Subcutaneous adipose tissue (tissue), 4 donors: ENCODE results near the gene BRF1. TPM values are rescaled to one million over a fixed set of nuclear protein-coding genes. Genes with fewer than 3 reads are reported as not detected.

Source experiments
- total RNA-seq, 4 donors: library from RNA; depleted of rRNA; stranded (reverse); fragments of >200 nt; gene quantifications; one replicate each; pipeline ENCODE4 v1.1.0, GENCODE V29; 2016
- TF ChIP-seq, protein P1 (sequence below): fragments of 450-650 bp; IDR thresholded peaks from one replicate; pipeline ENCODE4 v1.5.1; 2016; ENCODE audit warnings: low read depth, mild to moderate bottlenecking, control low read depth, antibody characterized with exemption, moderate library complexity

The BRF1 gene
- total RNA-seq, 4 donors from 2014 or later: 19.7 to 76.1 (median 22.5) TPM

DNA sequence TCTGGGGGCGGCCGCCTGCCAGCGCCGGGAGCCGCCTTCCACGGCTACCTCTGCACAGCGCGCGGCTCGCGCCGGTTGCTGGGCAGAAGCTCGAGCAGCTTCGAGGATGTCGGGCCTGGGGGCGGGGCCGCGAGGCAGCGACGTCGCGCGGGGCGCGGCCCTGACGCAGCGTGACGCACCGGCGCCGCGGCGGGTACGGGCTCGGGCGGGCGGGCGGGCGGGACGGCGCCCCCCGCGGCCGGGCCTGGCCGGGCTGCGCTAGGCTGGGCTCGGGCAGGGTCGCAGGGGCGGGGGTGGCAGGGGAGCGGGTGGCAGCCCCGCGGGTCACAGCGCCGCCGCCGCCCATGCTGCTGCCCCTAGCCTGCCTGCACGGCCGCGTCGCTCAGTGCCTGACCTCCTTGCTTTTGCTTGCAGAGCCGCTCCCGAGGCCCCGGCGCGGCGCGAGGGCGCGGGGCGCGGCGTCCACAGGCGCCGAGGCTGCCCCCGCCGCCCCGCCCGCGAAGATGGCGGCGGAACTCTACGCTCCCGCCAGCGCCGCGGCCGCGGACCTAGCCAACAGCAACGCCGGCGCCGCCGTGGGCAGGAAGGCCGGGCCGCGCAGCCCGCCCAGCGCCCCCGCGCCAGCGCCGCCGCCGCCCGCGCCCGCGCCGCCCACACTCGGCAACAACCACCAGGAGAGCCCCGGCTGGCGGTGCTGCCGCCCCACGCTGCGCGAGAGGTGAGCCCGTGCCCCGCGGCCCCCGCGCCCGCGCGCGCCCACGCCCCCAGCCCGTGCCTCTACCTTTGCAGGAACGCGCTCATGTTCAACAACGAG, 52.2 kb downstream of the BRF1 start, which contains the start of gene BTBD6:
Gene BTBD6, plus strand, starts transcription at position 166 of the 814 bp plus-strand sequence. Its CDS starts 179 bp downstream, at position 345.
- TF ChIP-seq, protein P1, sequence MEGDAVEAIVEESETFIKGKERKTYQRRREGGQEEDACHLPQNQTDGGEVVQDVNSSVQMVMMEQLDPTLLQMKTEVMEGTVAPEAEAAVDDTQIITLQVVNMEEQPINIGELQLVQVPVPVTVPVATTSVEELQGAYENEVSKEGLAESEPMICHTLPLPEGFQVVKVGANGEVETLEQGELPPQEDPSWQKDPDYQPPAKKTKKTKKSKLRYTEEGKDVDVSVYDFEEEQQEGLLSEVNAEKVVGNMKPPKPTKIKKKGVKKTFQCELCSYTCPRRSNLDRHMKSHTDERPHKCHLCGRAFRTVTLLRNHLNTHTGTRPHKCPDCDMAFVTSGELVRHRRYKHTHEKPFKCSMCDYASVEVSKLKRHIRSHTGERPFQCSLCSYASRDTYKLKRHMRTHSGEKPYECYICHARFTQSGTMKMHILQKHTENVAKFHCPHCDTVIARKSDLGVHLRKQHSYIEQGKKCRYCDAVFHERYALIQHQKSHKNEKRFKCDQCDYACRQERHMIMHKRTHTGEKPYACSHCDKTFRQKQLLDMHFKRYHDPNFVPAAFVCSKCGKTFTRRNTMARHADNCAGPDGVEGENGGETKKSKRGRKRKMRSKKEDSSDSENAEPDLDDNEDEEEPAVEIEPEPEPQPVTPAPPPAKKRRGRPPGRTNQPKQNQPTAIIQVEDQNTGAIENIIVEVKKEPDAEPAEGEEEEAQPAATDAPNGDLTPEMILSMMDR: no peak

DNA sequence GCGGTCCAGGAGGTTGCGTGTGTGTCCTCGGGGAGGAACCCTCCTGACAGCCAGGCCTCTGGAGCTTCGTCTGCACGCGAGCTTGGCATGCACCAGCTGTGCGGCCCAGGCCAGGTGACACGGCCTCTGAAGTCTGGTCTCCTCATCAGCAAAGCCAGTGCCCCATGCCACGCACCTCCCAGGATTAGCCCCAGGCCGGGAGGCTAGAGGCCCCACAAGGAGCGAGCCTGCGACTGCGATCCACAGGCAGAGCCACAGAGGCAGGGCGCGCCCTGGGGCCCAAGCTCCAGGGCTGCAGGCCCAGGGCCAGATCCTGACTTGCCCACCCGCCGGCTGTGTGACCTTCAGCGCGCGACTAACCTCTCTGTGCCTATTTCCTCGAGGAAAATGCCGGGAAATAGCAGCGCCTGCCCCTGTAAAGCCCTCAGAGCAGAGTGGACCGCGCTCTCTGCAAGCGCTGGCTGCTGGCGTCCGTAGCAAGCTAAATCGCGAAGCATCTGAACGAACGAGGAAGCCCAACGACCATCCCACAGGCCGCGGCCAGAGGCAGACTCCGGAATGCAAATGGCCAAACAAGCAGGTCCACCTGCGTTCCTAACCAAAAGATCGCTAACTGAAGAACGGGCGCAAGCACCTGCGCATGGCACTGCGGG, 53.0 kb downstream of the BRF1 start:
- TF ChIP-seq, protein P1: no peak

GRCh38 chr14:105247026-105247425, 53.8 kb downstream of the BRF1 start:
- TF ChIP-seq, protein P1: no peak

- TF ChIP-seq, protein P1: no peak
These were observed 56.5 kb downstream of the BRF1 start for GRCh38 chr14:105244334-105244733.

DNA sequence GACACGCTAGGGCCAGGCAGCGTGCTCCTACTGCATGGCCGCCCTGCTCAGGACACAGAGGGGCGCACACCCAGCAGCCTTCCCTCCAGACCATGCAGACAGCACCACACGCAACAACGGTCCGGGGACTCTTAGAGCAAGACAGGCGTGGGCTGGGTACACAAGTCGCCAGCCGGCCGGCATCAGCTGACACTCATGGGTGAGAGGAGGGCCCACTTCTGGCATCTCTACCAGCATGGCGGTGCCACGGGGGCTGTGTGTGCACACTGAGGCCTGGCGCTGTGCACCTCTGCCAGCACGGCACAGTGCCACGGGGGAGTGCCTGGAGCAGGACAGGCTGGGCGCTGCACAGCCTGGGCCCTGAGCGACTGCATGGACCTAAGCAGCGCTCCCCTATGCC, 59.2 kb downstream of the BRF1 start:
- TF ChIP-seq, protein P1: no peak

GRCh38 chr14:105240811-105241576, 59.8 kb downstream of the BRF1 start:
- TF ChIP-seq, protein P1: no peak
